HepG2 (cell line): ENCODE results near the gene DCST2. TPM values are rescaled to one million over a fixed set of nuclear protein-coding genes. Genes with fewer than 3 reads are reported as not detected.
A peak's percentile ranks its signal among the peaks of the same experiment; 100 is the strongest.

Source experiments
- FOSL1 ChIP-seq: sonication (generic); formaldehyde crosslinking; IDR thresholded peaks from 2 replicates; pipeline ENCODE4 v1.9.0; 2021; ENCODE audit warnings: missing genetic modification reagents, borderline replicate concordance
- FOXO1 ChIP-seq: sonication (generic); formaldehyde crosslinking; IDR thresholded peaks from 2 replicates; pipeline ENCODE4 v1.4.0; 2020; ENCODE audit warnings: missing genetic modification reagents
- ISL2 ChIP-seq: sonication (generic); formaldehyde crosslinking; IDR thresholded peaks from 2 replicates; pipeline ENCODE4 v1.5.0; 2020; ENCODE audit warnings: missing genetic modification reagents
- MEF2D ChIP-seq: sonication (generic); formaldehyde crosslinking; IDR thresholded peaks from 2 replicates; pipeline ENCODE4 v1.5.1; 2020; ENCODE audit warnings: mild to moderate bottlenecking, missing genetic modification reagents
- NFIC ChIP-seq: IDR thresholded peaks from 2 replicates; pipeline ENCODE4 v1.6.1; 2012; ENCODE audit warnings: mild to moderate bottlenecking, low read length, inconsistent platforms
- SCMH1 ChIP-seq: sonication (generic); formaldehyde crosslinking; IDR thresholded peaks from 2 replicates; pipeline ENCODE4 v1.9.0; 2021; ENCODE audit warnings: missing genetic modification reagents, mild to moderate bottlenecking, borderline replicate concordance
- SNAPC2 ChIP-seq: sonication (generic); formaldehyde crosslinking; IDR thresholded peaks from 2 replicates; pipeline ENCODE4 v1.8.1; 2022; ENCODE audit warnings: mild to moderate bottlenecking, missing genetic modification reagents
- STAT5B ChIP-seq: sonication (generic); formaldehyde crosslinking; IDR thresholded peaks from 2 replicates; pipeline ENCODE4 v1.4.0; 2020; ENCODE audit warnings: missing genetic modification reagents
- TCF7 ChIP-seq: sonication (generic); IDR thresholded peaks from 2 replicates; pipeline ENCODE4 v1.6.1; 2016; ENCODE audit warnings: antibody characterized with exemption, low read depth
- TOPORS ChIP-seq: sonication (generic); formaldehyde crosslinking; IDR thresholded peaks from 2 replicates; pipeline ENCODE4 v1.8.0; 2023; ENCODE audit warnings: mild to moderate bottlenecking, missing genetic modification reagents
- ZFP1 ChIP-seq: IDR thresholded peaks from 2 replicates; pipeline ENCODE4 v1.6.1; 2016
- ZNF343 ChIP-seq: sonication (generic); formaldehyde crosslinking; IDR thresholded peaks from 2 replicates; pipeline ENCODE4 v1.4.0; 2020; ENCODE audit warnings: mild to moderate bottlenecking, missing genetic modification reagents
- ZNF792 ChIP-seq: IDR thresholded peaks from 2 replicates; pipeline ENCODE4 v1.6.1; 2016
- polyA plus RNA-seq, 8 experiments: library from polyadenylated mRNA; depleted of rRNA in 3 of 8; stranded (reverse) in 7 of 8; unstranded in 1 of 8; fragments of >200 nt; fragmentation: Illumina TruSeq in 4 of 8; extraction: Trizol in 4 of 8; gene quantifications; 2 replicates each; pipeline versions ENCODE4 v1.2.1 to v1.2.3, GENCODE V29; 2011 to 2016; ENCODE audit warnings: low read depth in 4 of 8, missing spikeins in 1 of 8, mixed read lengths in 1 of 8; ENCODE audit not compliant: insufficient read depth in 1 of 8
- total RNA-seq, 5 experiments: library from RNA; depleted of rRNA; stranded (reverse); fragments of >200 nt; fragmentation: Illumina TruSeq; extraction: Trizol; gene quantifications; 2 replicates each; pipeline ENCODE4 v1.2.3, GENCODE V29; 2016; ENCODE audit warnings: low read depth in 1 of 5
- TF ChIP-seq, protein P1 (sequence below), 2 experiments: sonication (generic) in 1 of 2; formaldehyde crosslinking in 1 of 2; IDR thresholded peaks; 2 replicates each; pipeline versions ENCODE4 v1.4.0 to v1.6.1; 2016 to 2020; ENCODE audit warnings: borderline replicate concordance in 1 of 2, low read depth in 1 of 2, mild to moderate bottlenecking in 1 of 2, missing genetic modification reagents in 1 of 2
- TF ChIP-seq, protein P2 (sequence below): sonication (generic); formaldehyde crosslinking; IDR thresholded peaks from 2 replicates; pipeline ENCODE4 v1.4.0; 2020; ENCODE audit warnings: mild to moderate bottlenecking, missing genetic modification reagents
- TF ChIP-seq, protein P3 (sequence below): sonication (generic); formaldehyde crosslinking; IDR thresholded peaks from 2 replicates; pipeline ENCODE4 v1.4.0; 2020; ENCODE audit warnings: mild to moderate bottlenecking, missing genetic modification reagents
- TF ChIP-seq, protein P4 (sequence below): sonication (generic); formaldehyde crosslinking; IDR thresholded peaks from 2 replicates; pipeline ENCODE4 v1.4.0; 2020; ENCODE audit warnings: mild to moderate bottlenecking, missing genetic modification reagents
- TF ChIP-seq, protein P5 (sequence below): sonication (generic); formaldehyde crosslinking; IDR thresholded peaks from 2 replicates; pipeline ENCODE4 v1.5.1; 2020; ENCODE audit warnings: mild to moderate bottlenecking, missing genetic modification reagents, borderline replicate concordance

DCST2 gene
- total and polyA plus RNA-seq, 2 of the 13 experiments (the other 11 are each of a cell fraction or from before 2014, with no cell fraction given): 0.74 TPM; not detected in 1

DNA sequence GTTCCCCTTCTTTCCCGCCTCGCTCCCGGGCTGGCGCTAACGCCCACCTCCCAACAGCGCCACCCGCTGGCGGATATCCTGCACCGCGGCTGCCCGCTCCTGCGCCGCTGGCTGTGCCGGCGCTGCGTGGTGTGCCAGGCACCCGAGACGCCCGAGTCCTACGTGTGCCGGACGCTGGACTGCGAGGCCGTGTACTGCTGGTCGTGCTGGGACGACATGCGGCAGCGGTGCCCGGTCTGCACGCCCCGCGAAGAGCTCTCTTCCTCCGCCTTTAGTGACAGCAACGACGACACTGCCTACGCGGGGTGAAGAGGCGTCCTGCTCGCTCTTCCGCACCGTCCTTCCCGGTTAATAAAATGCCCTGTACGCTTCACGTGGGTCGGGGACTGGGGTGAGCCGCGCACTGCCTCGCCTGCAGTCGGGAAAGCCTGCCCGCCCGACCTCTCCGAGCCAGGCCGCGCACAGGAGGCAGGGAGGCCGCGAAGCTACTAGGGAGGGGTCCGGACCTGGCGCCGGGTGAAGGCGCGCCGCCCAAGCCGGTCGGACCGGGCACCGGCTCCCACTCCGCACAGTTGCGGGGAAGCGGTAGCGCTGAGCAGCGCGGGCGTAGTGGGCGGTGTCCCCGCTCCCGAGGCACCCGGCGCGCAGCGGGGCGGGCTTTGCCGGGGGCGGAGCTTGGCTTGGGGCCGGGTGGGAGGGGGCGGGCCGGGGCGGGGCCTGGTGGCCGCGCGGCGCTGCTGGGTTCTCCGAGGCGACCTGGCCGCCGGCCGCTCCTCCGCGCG is 17.2 kb upstream of the DCST2 start, which contains the start of gene ADAM15 (continued):
- TF ChIP-seq, protein P1, sequence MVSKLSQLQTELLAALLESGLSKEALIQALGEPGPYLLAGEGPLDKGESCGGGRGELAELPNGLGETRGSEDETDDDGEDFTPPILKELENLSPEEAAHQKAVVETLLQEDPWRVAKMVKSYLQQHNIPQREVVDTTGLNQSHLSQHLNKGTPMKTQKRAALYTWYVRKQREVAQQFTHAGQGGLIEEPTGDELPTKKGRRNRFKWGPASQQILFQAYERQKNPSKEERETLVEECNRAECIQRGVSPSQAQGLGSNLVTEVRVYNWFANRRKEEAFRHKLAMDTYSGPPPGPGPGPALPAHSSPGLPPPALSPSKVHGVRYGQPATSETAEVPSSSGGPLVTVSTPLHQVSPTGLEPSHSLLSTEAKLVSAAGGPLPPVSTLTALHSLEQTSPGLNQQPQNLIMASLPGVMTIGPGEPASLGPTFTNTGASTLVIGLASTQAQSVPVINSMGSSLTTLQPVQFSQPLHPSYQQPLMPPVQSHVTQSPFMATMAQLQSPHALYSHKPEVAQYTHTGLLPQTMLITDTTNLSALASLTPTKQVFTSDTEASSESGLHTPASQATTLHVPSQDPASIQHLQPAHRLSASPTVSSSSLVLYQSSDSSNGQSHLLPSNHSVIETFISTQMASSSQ (IDR thresholded peaks at IDR 0.05; ENCODE audit: low read depth): no peak
- TF ChIP-seq, protein P1 (CRISPR knock-in tag; IDR thresholded peaks at IDR 0.05; ENCODE audit: borderline replicate concordance): peak; percentile 38; the same call in 1 of the 2 replicates
- TF ChIP-seq ISL2 (CRISPR knock-in tag) (no peak), ZNF343 (peak; percentile 83; the same call in 1 of the 2 replicates), ZFP1 (no peak), TOPORS (no peak), SNAPC2 (CRISPR knock-in tag) (no peak), STAT5B (CRISPR knock-in tag) (0 out of 2 replicates have a peak, but pooled peaks have one; percentile 70), TCF7 (no peak), FOXO1 (no peak; the same call in 1 of the 2 replicates), FOSL1 (no peak), ZNF792 (CRISPR knock-in tag) (peak; percentile 44; the same call in 1 of the 2 replicates), NFIC (no peak), SCMH1 (no peak), MEF2D (0 out of 2 replicates have a peak, but pooled peaks have one; percentile 46)
- TF ChIP-seq, protein P2, sequence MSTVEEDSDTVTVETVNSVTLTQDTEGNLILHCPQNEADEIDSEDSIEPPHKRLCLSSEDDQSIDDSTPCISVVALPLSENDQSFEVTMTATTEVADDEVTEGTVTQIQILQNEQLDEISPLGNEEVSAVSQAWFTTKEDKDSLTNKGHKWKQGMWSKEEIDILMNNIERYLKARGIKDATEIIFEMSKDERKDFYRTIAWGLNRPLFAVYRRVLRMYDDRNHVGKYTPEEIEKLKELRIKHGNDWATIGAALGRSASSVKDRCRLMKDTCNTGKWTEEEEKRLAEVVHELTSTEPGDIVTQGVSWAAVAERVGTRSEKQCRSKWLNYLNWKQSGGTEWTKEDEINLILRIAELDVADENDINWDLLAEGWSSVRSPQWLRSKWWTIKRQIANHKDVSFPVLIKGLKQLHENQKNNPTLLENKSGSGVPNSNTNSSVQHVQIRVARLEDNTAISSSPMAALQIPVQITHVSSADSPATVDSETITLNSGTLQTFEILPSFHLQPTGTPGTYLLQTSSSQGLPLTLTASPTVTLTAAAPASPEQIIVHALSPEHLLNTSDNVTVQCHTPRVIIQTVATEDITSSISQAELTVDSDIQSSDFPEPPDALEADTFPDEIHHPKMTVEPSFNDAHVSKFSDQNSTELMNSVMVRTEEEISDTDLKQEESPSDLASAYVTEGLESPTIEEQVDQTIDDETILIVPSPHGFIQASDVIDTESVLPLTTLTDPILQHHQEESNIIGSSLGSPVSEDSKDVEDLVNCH (CRISPR knock-in tag): 0 out of 2 replicates have a peak, but pooled peaks have one; percentile 79
- TF ChIP-seq, protein P3, sequence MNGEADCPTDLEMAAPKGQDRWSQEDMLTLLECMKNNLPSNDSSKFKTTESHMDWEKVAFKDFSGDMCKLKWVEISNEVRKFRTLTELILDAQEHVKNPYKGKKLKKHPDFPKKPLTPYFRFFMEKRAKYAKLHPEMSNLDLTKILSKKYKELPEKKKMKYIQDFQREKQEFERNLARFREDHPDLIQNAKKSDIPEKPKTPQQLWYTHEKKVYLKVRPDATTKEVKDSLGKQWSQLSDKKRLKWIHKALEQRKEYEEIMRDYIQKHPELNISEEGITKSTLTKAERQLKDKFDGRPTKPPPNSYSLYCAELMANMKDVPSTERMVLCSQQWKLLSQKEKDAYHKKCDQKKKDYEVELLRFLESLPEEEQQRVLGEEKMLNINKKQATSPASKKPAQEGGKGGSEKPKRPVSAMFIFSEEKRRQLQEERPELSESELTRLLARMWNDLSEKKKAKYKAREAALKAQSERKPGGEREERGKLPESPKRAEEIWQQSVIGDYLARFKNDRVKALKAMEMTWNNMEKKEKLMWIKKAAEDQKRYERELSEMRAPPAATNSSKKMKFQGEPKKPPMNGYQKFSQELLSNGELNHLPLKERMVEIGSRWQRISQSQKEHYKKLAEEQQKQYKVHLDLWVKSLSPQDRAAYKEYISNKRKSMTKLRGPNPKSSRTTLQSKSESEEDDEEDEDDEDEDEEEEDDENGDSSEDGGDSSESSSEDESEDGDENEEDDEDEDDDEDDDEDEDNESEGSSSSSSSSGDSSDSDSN (CRISPR knock-in tag): peak; percentile 88; the same call in 1 of the 2 replicates
- TF ChIP-seq, protein P4, sequence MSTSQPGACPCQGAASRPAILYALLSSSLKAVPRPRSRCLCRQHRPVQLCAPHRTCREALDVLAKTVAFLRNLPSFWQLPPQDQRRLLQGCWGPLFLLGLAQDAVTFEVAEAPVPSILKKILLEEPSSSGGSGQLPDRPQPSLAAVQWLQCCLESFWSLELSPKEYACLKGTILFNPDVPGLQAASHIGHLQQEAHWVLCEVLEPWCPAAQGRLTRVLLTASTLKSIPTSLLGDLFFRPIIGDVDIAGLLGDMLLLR (CRISPR knock-in tag): 0 out of 2 replicates have a peak, but pooled peaks have one; percentile 70
- TF ChIP-seq, protein P5, sequence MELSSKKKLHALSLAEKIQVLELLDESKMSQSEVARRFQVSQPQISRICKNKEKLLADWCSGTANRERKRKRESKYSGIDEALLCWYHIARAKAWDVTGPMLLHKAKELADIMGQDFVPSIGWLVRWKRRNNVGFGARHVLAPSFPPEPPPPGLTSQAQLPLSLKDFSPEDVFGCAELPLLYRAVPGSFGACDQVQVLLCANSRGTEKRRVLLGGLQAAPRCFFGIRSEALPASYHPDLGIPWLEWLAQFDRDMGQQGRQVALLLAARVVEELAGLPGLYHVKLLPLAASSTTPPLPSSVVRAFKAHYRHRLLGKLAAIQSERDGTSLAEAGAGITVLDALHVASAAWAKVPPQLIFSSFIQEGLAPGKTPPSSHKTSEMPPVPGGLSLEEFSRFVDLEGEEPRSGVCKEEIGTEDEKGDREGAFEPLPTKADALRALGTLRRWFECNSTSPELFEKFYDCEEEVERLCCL: no peak
